A673 (cell line): ENCODE measurements around the gene HNRNPDL.

Experiments used
- EZH2 ChIP-seq: fragments of 200-600 bp; sonication (generic); IDR thresholded peaks from 2 replicates; pipeline ENCODE4 v1.6.1; 2017; ENCODE audit warnings: borderline replicate concordance, low read depth, mild to moderate bottlenecking, mixed read lengths, antibody characterized with exemption, low read length; ENCODE audit not compliant: poor library complexity, severe bottlenecking
- TF ChIP-seq, protein P1 (sequence below): fragments of 300-800, 200-600 bp; sonication (generic); conservative IDR thresholded peaks from 2 replicates; pipeline ENCODE4 v1.5.1; 2017; ENCODE audit warnings: low read depth, mild to moderate bottlenecking, antibody characterized with exemption, low read length, moderate library complexity, mixed read lengths

DNA sequence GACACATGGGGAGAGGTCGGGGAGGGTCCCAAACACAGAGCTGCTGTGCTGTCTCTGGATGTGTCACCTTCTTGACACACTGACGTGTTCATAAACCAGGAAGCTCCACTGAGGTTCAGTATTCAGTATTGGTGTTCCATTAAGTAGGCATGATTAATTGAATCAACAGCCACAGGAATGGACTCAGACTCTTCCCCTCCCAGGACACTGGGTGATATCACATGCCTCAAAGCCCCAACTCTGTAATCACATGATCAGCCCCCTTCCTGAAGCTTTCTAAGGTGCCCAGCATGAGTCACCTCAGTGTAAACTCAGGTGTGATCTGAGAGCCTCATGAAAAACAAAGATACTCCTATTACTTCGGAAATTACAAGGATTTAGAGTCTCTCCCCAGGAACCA is 35.4 kb downstream of the HNRNPDL start:
- TF ChIP-seq, protein P1, sequence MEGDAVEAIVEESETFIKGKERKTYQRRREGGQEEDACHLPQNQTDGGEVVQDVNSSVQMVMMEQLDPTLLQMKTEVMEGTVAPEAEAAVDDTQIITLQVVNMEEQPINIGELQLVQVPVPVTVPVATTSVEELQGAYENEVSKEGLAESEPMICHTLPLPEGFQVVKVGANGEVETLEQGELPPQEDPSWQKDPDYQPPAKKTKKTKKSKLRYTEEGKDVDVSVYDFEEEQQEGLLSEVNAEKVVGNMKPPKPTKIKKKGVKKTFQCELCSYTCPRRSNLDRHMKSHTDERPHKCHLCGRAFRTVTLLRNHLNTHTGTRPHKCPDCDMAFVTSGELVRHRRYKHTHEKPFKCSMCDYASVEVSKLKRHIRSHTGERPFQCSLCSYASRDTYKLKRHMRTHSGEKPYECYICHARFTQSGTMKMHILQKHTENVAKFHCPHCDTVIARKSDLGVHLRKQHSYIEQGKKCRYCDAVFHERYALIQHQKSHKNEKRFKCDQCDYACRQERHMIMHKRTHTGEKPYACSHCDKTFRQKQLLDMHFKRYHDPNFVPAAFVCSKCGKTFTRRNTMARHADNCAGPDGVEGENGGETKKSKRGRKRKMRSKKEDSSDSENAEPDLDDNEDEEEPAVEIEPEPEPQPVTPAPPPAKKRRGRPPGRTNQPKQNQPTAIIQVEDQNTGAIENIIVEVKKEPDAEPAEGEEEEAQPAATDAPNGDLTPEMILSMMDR = no peak
- TF ChIP-seq EZH2 = no peak
